Suprapubic skin (tissue), 4 donors: ENCODE measurements around the gene MTHFSD. TPM values are rescaled to one million over a fixed set of nuclear protein-coding genes. Genes with fewer than 3 reads are reported as not detected.

Experiments used
- DNase-seq, 2 donors: peaks; one replicate each; pipeline ENCODE4 v3.0.0-alpha.2; 2019; ENCODE audit warnings: low spot score in 2 of 2
- H3K27ac ChIP-seq: fragments of 200-600 bp; sonication (generic); one replicate; pipeline ENCODE4 v1.5.1; 2019
- H3K27me3 ChIP-seq: fragments of 200-600 bp; sonication (generic); one replicate; pipeline ENCODE4 v1.5.1; 2019
- H3K36me3 ChIP-seq: fragments of 200-600 bp; sonication (generic); one replicate; pipeline ENCODE4 v1.5.1; 2019
- H3K4me1 ChIP-seq: fragments of 200-600 bp; sonication (generic); one replicate; pipeline ENCODE4 v1.5.1; 2019
- H3K4me3 ChIP-seq: fragments of 200-600 bp; sonication (generic); one replicate; pipeline ENCODE4 v1.5.1; 2019; ENCODE audit warnings: mild to moderate bottlenecking
- H3K9me3 ChIP-seq: fragments of 200-600 bp; sonication (generic); one replicate; pipeline ENCODE4 v1.5.1; 2019
- CTCF ChIP-seq, 2 donors: fragments of 200-600 bp in 1 of 2; fragments of 450-650 bp in 1 of 2; sonication (generic) in 1 of 2; IDR thresholded peaks; one replicate each; pipeline ENCODE4 v1.5.1; 2016 to 2019; ENCODE audit warnings: antibody characterized with exemption in 2 of 2, mild to moderate bottlenecking in 1 of 2, moderate library complexity in 1 of 2
- EP300 ChIP-seq: sonication (generic); formaldehyde crosslinking; IDR thresholded peaks from one replicate; pipeline ENCODE4 v1.6.1; 2017; ENCODE audit warnings: antibody characterized with exemption
- POLR2A ChIP-seq, 2 donors: fragments of 450-650 bp; IDR thresholded peaks; one replicate each; pipeline ENCODE4 v1.6.1; 2017; ENCODE audit warnings: antibody characterized with exemption in 2 of 2, mild to moderate bottlenecking in 2 of 2, moderate library complexity in 2 of 2
- POLR2AphosphoS5 ChIP-seq, 3 donors: sonication (generic); formaldehyde crosslinking; IDR thresholded peaks; one replicate each; pipeline ENCODE4 v1.6.1; 2017; ENCODE audit warnings: antibody characterized with exemption in 3 of 3
- WGBS: methylation state at CpG from one replicate; pipeline ENCODE4 v1.1.5; 2018; 5-methylcytosine and 5-hydroxymethylcytosine counted together
- total RNA-seq, 4 donors: library from RNA; depleted of rRNA; stranded (reverse); fragments of >200 nt; gene quantifications; one replicate each; pipeline ENCODE4 v1.1.0, GENCODE V29; 2016

Gene MTHFSD
- total RNA-seq, 4 donors from 2014 or later: 12.4 to 43.4 (median 18.8) TPM

DNA sequence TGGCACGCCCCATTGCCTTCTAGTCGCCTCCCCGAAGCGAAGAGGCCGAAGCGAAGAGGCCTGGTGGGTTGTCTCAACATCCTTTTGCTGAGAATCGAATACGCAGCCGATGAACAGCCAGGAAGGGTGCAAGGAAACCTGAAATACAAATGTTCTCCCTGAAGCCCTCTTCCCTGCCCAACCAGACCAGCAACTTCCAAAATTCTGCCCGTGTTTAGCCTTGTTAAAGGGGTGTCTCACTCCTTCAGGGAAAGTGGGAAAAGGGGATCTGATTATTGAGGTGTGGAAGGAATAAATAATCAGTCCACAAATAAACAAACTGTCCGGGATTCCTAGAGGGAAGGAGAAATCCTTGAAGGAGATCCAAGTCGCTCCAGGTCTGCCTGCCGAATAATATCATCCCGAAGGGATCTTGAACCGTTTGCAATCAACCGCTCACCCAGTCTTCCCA lies 10.2 kb upstream of the MTHFSD start:
- H3K4me1 ChIP-seq: peaks cover 36% of the 10 kb centered on the region
- H3K9me3 ChIP-seq: no peaks in the 10 kb centered on the region
- TF ChIP-seq EP300: no peak
- TF ChIP-seq CTCF (IDR thresholded peaks at IDR 0.05): no peak
- TF ChIP-seq POLR2A (IDR thresholded peaks at IDR 0.05): no peak
- TF ChIP-seq POLR2AphosphoS5 (IDR thresholded peaks at IDR 0.05): no peak
- 40% methylated on average over 16 of the region's 16 CpGs for WGBS
- no peak overlapping the region for H3K4me3 ChIP-seq
- DNase-seq: no peak
- no peak overlapping the region for H3K27ac ChIP-seq
- H3K27me3 ChIP-seq: peaks cover 77% of the 10 kb centered on the region
- no peaks in the 10 kb centered on the region for H3K36me3 ChIP-seq

DNA sequence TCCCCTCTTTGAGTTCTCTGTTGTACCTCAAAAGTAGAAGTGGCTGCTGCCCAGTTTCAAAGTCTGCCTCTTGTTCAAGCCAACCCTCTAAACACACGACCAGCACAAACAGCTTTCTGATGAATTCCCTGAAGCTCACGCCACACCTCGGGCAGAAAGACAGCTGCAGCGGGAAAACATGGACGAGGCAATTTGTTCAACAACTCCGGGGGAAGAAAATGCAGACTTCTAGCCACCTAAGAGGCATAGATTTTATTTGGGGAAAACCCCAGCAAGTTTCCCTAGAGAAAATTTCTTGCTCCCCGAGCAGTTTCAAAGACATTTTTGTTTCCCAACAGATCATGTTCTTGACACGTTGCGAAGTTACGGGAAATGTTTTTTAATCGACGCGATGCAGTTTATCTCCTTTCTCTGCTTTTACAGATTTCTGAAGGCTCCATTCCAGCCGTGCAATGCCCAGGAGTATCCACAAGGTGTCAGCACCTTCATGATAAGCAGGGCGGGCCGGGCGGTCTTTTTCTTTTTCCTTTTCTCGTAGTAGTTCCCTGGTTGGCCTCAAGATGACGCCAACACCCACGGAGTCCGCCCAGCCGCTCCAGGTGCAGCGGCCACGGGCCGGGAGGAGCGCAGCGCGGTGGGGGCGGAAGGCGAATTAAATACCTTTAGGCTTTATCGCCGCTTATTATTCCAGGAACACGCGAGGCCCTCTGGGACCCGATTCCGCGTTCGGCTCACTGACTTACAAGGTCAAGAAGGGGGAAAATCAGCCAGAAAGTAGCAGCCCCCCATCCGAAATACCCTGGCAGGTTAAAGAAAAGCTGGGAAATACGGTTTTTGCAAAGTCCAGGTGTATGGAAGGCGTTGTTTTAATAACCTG lies 8.7 kb upstream of the MTHFSD start:
- no peak overlapping the region for H3K4me3 ChIP-seq
- peaks cover 70% of the 10 kb centered on the region for H3K27me3 ChIP-seq

GRCh38 chr16:86562356-86562755 lies 7.3 kb upstream of the MTHFSD start:
- TF ChIP-seq POLR2AphosphoS5 (IDR thresholded peaks at IDR 0.05) (no peak), POLR2A (IDR thresholded peaks at IDR 0.05) (no peak), CTCF (IDR thresholded peaks at IDR 0.05) (no peak), EP300 (no peak)
- H3K9me3 ChIP-seq: no peaks in the 10 kb centered on the region
- 66% methylated on average over 6 of the region's 6 CpGs for WGBS
- H3K27me3 ChIP-seq: peaks cover 57% of the 10 kb centered on the region
- no peaks in the 10 kb centered on the region for H3K36me3 ChIP-seq
- no peak overlapping the region for H3K27ac ChIP-seq
- H3K4me3 ChIP-seq: no peak overlapping the region
- peak in 1 of 2 donors; percentile 11 for DNase-seq
- peaks cover 32% of the 10 kb centered on the region for H3K4me1 ChIP-seq

More for the DNA sequence above, 8.7 kb upstream of the MTHFSD start:
- peak; percentile 95 to 96 for DNase-seq
- WGBS: 1% methylated on average over 41 of the region's 41 CpGs
- TF ChIP-seq POLR2A (IDR thresholded peaks at IDR 0.05) (no peak), EP300 (no peak), POLR2AphosphoS5 (IDR thresholded peaks at IDR 0.05) (no peak), CTCF (IDR thresholded peaks at IDR 0.05) (peak; percentile 100)
- Histone ChIP-seq H3K36me3 (no peaks in the 10 kb centered on the region), H3K9me3 (no peaks in the 10 kb centered on the region), H3K27ac (no peak overlapping the region), H3K4me1 (peaks cover 36% of the 10 kb centered on the region)

- Histone ChIP-seq H3K27ac (no peak overlapping the region), H3K9me3 (no peaks in the 10 kb centered on the region), H3K4me1 (peaks cover 23% of the 10 kb centered on the region), H3K27me3 (peaks cover 32% of the 10 kb centered on the region), H3K4me3 (no peak overlapping the region), H3K36me3 (no peaks in the 10 kb centered on the region)
- 81% methylated on average over 9 of the region's 9 CpGs for WGBS
- DNase-seq: peak in 1 of 2 donors; percentile 48
- no peak for TF ChIP-seq POLR2AphosphoS5 (IDR thresholded peaks at IDR 0.05)
- TF ChIP-seq POLR2A (IDR thresholded peaks at IDR 0.05): no peak
- TF ChIP-seq EP300: no peak
- no peak for TF ChIP-seq CTCF (IDR thresholded peaks at IDR 0.05)
These were observed 4.8 kb upstream of the MTHFSD start for GRCh38 chr16:86559802-86560305.
